ENCODE measurements around the gene CYP46A1.

CYP46A1 gene

GRCh38 chr14:99774556-99775307 is 90.6 kb downstream of the CYP46A1 start:
- DNase-seq (ENCODE audit: low read depth in 1 of 2, low spot score in 1 of 2) = no peak

- no peak for DNase-seq (ENCODE audit: low read depth in 1 of 2, low spot score in 1 of 2)
Observed at GRCh38 chr14:99775351-99775750, 91.3 kb downstream of the CYP46A1 start.
